HPDE6-E6E7 (cell line): ENCODE results near the gene AMFR.
"Not testable (repeated sequence)": the region's sequence is repeated elsewhere in the genome, so short reads cannot be mapped to it uniquely, and the experiment has no call there.

Experiments used
- DNase-seq: peaks from one replicate; pipeline ENCODE4 v3.0.0; 2011; ENCODE audit warnings: missing footprints; ENCODE audit errors: extremely low spot score

The AMFR gene

DNA sequence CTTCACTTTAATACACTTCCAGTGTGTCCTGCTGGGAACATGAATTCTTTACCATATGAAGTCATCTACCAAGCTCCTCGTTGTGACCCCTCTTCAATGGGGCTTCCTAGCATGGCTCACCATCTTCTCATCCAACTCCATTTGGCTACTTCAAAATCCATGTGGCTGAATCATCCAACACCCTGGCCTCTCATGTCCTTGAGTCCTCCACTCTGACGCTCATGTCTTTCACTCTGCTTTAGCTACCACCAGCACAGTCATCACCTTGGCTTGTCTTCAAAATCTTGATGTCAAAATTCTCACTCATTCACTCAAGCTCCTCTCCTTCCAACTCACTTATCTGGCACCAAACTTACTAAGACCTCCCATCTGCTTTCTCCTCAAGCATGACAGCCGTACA is 35.8 kb downstream of the AMFR start:
- DNase-seq, result no peak

DNA sequence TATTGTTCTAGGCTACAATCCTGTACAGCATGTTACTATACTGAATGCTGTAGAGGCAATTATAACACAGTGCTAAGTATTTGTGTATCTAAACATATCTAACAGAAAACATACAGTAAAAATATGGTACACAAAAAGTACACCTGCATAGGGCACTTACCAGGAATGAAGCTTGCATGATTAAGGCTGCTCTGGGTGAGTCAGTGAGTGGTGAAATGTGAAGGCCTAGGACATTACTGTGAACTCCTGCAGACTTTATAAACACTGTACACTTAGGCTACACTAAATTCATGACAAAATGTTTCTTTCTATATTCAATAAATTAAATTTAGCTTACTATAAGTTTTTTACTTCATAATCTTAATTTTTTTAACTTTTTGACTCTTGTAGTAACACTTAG is 37.1 kb downstream of the AMFR start:
- no peak for DNase-seq

DNA sequence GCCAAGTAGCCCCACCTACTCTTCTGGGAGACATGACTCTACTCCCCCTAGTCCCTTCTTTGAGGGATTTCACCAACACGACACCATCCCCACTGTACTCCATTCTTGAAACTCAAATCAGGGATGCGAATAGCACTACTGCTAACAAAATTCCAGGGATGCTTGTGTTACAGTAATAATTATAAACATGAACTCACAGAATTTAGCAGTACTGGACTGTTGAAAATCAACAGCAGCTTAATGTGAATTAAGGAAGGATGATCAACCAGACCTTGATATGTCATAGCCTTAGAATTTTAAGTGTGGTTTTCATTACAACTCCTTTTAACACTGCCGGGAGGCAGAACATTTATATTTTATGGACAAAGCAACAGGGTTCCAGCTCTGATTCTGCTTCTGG is 37.9 kb downstream of the AMFR start:
- no peak for DNase-seq

DNA sequence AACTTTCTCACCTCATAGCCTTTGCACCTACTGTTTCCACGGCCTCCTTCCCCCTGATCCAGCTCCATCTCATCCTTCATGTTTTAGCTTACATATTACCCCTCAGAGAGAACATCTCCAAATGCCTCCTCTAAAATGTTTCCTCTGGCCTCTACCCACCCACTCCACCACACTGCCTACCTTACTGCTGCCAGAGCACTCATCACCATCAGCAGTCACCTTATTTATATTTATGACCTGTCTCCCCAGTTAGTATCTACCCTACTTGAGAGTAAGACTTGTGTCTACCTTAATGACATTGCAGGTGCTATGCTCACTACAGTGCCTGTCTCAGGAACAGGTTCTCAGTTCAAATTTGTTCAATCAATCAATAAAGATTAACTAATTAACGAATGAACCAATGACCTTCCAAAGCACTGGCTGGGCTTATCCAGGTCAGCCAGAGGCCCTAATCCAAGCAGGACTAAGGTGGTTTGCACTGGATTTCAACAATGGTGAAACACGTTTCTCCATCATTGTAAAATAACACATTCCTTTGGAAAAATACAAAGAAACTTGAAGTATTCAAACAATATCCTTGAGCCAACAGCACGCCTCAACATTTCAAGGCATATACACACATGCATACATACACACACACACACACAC is 41.1 kb downstream of the AMFR start:
- no peak for DNase-seq

DNA sequence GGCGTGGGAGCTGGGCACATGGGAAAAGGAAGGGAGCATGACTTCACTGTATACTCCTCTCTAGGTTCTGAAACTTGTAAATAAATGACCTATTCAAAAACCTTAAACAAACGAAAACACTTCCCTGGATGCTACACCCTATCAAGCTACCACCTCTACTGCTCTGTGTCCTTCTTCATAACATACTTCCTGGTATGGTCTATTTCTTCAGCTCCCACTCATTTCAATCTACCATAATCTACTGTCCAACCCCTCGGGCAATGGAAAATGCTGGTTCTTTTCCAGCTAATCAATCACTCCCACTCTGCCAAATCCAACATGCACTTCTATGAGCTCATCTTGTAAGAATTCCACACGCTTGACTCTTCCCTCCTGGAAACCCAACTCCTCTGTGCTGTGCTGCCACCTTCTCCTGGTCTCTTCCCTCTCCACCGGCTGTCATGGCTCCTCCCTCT is 42.4 kb downstream of the AMFR start:
- no peak for DNase-seq

DNA sequence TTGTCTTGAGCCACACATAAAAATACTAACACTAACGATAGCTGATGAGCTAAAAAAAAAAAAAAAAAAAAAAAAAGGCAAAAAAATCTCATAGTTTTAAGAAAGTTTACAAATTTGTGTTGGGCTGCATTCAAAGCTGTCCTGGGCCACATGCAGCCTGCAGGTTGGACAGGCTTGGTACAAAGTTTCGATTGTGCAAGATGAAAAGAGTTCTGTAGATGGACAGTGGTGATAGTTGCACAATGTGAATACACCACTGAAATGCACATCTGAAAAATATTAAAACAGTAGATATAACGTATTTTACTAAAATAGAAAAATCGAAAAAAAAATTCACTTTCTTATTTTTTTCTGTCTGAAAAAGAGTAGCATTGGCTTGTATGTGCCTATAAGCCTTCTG is 42.9 kb downstream of the AMFR start:
- DNase-seq, result no peak

DNA sequence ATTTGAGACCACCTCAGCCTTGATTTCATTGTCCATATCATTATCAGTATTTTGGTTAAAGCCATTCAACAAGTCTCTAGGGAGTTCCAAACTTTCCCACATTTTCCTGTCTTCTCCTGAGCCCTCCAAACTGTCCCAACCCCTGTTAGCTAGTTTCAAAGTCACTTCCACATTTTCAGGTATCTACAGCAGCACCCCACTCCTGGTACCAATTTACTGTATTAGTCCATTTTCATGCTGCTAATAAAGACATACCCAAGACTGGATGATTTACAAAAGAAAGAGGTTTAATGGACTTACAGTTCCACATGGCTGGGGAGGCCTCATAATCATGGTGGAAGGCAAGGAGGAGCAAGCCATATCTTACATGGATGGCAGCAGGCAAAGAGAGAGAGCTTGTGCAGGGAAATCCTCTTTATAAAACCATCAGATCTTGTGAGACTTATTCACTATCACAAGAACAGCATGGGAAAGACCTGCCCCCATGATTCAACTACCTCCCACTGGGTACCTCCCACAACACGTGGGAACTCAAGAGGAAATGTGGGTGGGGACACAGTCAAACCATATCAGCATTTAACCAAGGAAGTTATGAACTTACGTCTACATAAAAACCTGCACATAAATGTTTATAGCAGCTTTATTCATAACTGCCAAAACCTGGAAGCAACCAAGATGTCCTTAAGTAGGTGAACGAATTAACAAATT is 44.4 kb downstream of the AMFR start:
- DNase-seq, result not testable (repeated sequence)

DNA sequence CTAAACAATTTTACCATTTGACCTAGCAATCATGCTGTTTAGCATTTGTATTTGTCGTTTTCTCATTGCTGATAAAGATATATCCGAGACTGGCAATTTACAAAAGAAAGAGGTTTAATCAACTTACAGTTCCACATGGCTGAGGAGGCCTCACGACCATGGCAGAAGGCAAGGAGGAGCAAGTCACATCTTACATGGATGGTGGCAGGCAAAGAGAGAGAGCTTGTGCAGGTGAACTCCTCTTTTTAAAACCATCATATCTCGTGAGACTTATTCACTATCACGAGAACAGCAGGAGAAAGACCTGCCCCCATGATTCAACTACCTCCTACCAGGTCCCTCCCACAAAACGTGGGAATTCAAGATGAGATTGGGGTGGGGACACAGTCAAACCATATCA is 46.3 kb downstream of the AMFR start:
- not testable (repeated sequence) for DNase-seq

DNA sequence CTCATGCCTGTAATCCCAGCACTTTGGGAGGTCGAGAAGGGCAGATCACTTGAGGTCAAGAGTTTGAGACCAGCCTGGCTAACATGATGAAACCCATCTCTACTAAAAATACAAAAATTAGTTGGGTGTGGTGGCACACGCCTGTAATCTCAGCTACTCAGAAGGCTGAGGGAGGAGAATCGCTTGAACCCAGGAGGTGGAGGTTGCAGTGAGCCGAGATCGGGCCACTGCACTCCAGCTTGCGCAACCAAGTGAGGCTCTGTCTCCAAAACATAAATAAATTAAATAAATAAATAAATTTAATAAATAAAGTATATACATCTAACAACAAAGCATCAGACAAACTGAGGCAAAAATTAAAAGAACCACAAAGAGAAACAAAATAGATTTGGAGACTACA is 49.6 kb downstream of the AMFR start:
- not testable (repeated sequence) for DNase-seq

DNA sequence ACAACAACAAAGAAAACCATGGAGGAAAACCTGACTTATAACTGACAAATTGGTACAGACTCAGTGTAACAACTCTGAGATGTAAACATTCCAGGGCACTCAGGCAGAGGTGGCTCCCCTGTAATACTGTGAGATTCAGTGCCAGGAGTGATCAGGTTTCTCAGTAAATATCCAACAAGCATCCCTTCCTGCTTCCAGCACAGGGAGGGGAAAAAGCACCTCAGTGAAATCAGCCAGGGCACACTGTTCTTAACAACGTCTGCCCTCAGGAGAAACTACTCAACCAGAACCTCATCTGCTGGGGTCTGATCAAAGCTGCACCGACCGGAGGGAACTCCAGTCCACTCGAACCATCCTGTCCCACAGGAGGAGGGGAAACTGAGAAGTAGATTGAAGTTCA is 52.3 kb downstream of the AMFR start:
- DNase-seq, result no peak

DNA sequence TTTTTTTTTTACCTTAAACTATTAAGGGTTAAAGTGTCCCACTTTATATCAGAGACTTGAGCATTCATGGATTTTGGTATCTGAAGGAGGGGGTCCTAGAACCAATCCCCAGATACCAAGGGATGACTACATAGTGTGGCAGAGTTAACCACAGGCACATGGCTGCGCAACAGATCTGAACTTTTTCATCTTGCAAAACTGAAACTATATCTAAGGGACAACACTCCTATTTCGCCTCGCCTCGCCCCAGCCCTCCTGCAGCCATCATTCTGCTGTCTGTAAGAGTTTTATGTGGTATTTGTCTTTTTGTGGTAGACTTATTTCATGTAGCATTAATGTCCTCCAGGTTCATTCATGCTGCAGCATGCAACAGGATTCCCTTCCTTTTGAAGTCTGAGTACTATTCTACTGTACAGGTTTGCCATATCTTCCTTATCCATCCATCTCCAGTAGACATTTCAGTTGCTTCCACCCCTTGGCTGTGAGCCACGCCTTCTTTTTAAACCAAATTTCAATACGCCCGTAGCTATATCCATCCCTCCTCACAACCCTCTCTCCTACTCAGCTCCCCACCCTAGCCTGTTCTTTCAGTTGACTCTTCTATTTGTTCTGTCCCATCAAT is 53.2 kb downstream of the AMFR start:
- no peak for DNase-seq

DNA sequence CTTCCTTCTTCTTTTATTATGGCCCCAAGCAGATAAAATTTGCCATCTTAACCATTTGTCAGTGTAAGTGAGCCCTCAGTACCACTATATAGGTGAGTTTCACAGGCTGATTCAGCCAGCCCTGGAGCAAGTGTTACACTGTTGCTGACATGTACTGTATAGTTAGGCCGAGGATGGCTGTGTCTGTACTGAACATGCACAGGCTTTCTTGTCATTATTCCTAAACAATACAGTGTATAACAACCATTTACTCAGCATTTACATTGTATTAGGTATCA is 53.7 kb downstream of the AMFR start:
- no peak for DNase-seq

DNA sequence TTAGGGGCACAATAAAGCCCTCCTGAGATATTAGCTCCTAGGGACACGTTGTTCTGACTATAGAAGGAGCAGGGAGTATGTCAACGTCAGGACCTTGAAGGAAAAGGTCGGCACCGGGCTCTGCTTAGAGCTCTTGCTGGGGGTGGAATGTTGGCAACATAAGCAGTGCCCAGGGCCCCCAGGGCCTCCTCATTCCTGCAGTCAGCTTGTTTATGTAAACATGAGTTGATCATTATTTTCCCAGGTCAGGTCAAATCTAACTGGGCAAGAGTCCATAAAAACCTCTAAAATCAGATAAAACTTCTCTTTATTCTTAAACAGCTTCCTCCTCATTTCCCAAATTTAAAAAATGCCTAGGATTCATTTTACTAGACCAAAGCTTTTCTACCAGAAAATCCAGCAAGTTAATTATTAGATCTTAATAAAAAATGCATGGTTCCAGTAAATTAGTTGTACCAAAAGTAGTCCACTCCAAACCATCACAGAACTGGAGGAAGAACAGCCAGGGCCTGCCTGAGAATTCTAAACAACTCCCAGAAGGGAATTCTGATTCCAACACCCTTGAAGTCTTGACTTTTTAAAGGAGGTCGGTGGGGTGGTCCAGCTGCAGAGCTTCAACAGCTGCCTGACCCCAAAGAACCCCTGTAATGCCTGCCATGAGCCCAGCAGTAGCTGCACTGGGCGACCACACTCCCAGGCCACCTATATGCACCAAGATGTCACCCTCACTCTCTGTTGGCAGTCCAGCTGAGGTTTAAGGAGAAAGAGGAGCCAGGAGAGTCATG is 54.3 kb downstream of the AMFR start:
- no peak for DNase-seq

DNA sequence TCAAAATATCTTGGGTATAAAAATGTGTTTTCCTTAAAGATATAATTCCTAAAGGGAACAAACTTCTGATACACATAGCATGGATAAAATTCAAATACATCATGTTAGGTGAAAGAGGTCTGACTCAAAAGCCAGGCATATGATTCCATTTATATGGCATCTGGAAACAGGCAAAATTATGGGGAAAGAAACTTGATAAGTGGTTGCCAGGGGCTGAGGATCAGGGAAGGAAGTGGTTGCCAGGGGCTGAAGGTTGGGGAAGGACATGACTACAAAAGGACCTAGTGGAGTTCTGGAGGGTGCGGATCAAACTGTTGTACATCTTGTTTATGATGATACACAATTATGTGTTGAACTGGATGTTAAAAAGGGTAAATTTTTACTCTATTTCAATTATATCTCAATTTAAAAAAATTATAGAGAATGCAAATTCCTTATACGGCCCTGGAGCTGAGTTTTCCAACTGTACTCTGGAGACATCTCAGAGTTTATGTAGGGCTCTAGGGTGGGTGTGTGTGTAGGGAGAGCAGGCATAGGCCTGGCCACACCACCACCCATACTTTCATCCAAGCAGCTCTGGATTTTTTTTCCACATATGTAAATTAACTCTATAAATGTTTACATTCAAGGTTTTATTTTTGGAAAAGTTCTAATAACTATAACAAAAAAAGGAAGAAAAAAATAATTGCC is 55.0 kb downstream of the AMFR start:
- DNase-seq, result no peak

DNA sequence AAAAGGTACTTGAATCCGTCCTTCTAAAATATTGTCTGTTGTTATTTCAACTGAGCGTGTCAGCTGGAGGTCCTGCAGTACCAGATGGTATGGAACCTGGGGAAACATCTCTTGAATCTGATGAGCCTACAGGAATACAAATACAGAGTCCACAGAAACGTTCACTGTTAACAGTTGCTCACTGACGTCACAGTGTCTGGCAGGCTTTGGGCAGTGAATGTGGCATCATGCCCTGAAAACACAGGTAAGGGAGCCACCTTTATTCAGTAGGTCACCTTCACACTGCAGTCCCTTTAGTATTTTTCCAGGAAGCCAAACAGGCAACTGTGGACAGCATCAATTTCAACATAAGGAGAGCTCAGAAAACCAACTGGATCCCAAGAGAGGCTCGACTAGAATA is 56.1 kb downstream of the AMFR start:
- no peak for DNase-seq

DNA sequence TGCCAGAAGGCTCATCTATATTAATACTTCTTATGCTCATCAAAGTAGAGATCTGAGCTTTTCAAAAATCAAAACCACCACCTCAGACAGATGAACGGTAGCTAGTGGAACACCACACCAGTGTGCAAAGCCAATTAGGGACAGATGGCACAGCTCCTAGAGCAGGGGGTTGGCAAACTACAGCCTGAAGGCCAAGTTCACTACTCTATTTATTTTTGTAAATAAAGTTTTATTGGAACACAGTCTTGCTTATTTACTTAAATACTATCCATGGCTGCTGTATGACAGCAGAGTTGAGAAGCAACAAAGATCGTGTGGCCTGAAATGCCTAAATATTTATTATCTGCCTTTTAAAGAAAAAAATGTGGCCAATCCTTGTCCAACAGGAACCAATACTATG is 56.8 kb downstream of the AMFR start:
- no peak for DNase-seq

DNA sequence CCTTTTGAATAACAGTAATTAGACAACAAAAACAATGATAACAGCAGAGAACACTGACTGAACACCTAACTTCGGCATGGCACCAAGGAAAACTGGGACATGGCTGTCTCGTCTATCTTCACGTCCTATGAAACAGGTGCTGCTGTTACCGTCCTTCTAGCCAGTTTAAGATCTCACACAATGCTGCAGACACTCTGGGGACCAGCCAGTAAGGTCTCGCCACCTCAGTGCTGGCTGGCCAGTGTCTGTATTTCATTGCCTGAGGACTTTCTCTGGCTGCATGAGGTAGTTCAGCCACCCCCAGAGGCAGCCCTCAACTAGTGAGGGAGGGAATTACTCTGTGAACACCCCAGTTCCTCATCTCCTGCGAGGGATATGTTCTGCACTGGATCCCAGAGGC is 57.6 kb downstream of the AMFR start:
- no peak for DNase-seq

DNA sequence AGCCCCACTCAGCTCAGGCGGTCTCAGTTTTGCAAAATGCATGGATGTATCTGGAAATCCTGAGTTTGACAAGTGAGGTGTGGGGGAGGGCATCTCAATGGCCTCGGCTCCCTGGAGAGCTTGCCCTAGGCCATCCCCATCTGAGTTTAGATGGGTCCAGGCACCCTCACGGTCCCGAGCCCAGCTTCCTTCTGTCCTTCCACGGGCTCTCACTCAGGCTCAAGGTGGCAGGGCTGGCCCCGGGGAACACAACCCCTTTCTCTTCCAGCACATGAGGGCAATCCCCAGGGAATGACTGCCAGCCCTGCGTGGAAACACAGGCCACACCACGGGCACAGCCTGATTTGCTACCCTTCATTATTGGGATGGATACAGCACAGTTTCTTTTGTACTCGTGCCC is 58.4 kb downstream of the AMFR start:
- DNase-seq, result no peak

DNA sequence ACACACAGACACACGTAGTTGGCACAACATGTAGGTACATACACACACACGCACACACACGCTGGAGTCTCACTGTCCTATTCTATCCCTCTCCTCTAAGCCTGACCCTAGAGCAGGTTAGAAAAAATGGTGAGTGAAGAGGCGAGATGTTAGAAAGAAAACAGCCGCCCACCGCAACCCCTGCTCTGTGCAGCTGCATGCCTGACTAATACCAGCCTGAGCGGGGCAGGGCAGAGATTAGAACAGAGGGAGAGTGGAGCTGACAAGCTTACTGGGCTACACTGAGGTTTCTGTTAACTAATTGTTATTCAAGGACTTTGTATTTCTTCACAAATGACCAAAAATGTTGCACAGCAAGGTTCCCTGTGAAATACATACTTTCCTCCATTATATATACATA is 59.8 kb downstream of the AMFR start:
- no peak for DNase-seq

DNA sequence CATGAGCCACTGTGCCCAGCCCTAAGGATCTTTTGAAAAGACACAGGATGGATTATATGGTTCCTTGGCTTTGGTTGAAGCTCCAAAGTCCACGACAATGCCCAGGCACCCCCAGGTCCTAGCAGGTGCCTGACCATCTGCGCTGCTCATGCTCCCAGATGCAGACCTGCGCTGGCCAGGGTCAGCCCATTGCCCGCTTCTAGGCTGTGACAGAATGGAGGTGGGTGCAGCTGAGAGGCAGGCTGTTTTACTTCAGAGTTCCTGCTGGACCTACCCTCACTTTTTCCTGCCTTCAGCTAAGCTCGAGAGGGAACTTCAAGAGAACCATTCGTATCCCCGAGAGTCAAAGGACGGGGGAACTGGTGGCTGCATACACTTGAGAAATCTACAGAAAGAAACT is 60.5 kb downstream of the AMFR start:
- no peak for DNase-seq

DNA sequence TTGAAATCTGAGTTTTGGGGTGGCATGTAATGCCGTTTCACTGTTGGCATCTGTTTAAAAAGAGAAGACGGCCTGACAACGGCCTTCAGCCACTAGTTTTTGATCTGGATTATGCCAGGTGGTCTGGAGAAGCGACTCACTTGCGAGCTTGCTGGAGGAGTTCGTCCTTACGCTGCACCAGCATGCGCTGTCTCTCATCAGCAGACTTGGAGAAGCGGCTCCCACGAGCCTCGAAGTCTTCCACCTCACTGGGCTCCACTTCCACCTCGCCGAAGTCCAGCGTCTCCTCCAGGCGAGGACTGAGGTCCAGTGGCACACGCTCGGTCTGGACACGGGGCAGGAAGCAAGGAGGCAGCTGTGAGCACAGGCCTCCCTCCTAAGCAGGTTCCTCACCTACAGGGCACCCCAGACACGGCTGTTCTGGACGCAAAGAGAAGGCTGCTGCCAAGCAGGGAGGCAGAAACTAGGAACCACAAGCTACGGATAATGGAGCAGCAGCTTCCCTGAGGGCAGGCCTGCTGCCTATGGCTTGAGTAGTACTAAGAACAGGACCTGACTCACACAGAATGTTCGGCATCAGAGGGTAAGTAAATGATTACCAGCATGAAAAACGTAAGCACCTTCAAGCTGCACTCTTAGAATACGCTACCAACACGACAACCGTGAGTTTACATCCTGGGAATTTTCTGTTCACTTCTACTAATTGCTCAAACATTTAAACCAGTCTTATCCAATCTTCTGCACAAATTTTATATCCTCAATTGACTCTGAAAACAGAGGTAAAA is 61.4 kb downstream of the AMFR start:
- no peak for DNase-seq
